Endothelial cell of umbilical vein (primary cell): ENCODE data around the gene ACOX1. TPM values are rescaled to one million over a fixed set of nuclear protein-coding genes. Genes with fewer than 3 reads are reported as not detected.

Experiments
- BruUV-seq: library from RNA; stranded (reverse); fragments of 400-500 nt; replicated peaks from 2 replicates; lab custom pipeline; 2021; lab: Mats Ljungman, UMichigan
- CTCF ChIA-PET: fragments of 300-600, 350-600 bp; sonication (Branson Sonifier 250); formaldehyde crosslinking; loops from one replicate; lab custom pipeline; 2021; ENCODE audit warnings: antibody characterized with exemption, inconsistent platforms; lab: Charles Lee
- POLR2A ChIA-PET: fragments of 300-600, 350-600 bp; sonication (Branson Sonifier 250); formaldehyde crosslinking; loops from one replicate; lab custom pipeline; 2021; ENCODE audit warnings: antibody characterized with exemption, inconsistent platforms; lab: Charles Lee
- DNase-seq: peaks from one replicate; pipeline ENCODE4 v3.0.0-alpha.2; 2011; ENCODE audit warnings: low read depth, low spot score
- FAIRE-seq: peaks from 2 replicates; lab custom pipeline; 2011; peaks lifted over from hg19 to GRCh38; lab: Jason Lieb, UNC
- H2AFZ ChIP-seq: 2 replicates; pipeline ENCODE4 v1.6.0; 2012; ENCODE audit warnings: low read depth, low read length, control low read depth, inconsistent platforms
- H3K27ac ChIP-seq: 2 replicates; pipeline ENCODE4 v1.5.1; 2011; ENCODE audit warnings: low read depth, mild to moderate bottlenecking, control low read depth, low read length, moderate library complexity; ENCODE audit not compliant: insufficient read depth
- H3K27me3 ChIP-seq, 2 experiments: 2 replicates each; pipeline versions ENCODE4 v1.6.0 to v1.6.1; 2011; ENCODE audit warnings: low read length in 2 of 2, mixed read lengths in 1 of 2; ENCODE audit not compliant: control insufficient read depth in 2 of 2, insufficient read depth in 2 of 2
- H3K36me3 ChIP-seq, 2 experiments: 2 replicates in 1 of 2; 3 replicates in 1 of 2; pipeline ENCODE4 v1.5.1; 2011; ENCODE audit warnings: low read length in 2 of 2, mild to moderate bottlenecking in 1 of 2, moderate library complexity in 1 of 2; ENCODE audit not compliant: control insufficient read depth in 2 of 2, insufficient read depth in 2 of 2; ENCODE audit errors: extremely low read depth in 1 of 2
- H3K4me1 ChIP-seq: 3 replicates; pipeline ENCODE4 v1.5.1; 2011; ENCODE audit warnings: mild to moderate bottlenecking, low read length; ENCODE audit not compliant: control insufficient read depth, insufficient read depth; ENCODE audit errors: extremely low read depth
- H3K4me2 ChIP-seq: 2 replicates; pipeline ENCODE4 v1.6.1; 2011; ENCODE audit warnings: low read length, control low read depth, mixed read lengths; ENCODE audit not compliant: insufficient read depth
- H3K4me3 ChIP-seq, 3 experiments: fragments of 200-600 bp in 1 of 3; sonication (generic), shearing (Covaris generic) in 1 of 3; replicated peaks in 1 of 3; 2 replicates each; pipeline ENCODE4 v1.5.1; 2011 to 2016; ENCODE audit warnings: control low read depth in 3 of 3, low read length in 3 of 3, mild to moderate bottlenecking in 2 of 3, inconsistent platforms in 1 of 3, low read depth in 1 of 3, moderate library complexity in 1 of 3; ENCODE audit not compliant: insufficient read depth in 1 of 3
- H3K79me2 ChIP-seq: 2 replicates; pipeline ENCODE4 v1.6.0; 2012; ENCODE audit warnings: low read length, inconsistent platforms; ENCODE audit not compliant: control insufficient read depth, insufficient read depth
- H3K9ac ChIP-seq: replicated peaks from 2 replicates; pipeline ENCODE3; 2011; ENCODE audit warnings: low read length, control low read depth; ENCODE audit not compliant: insufficient read depth; ENCODE audit errors: extremely low read depth
- H3K9me1 ChIP-seq: replicated peaks from 3 replicates; pipeline ENCODE4 v1.6.0; 2011; ENCODE audit warnings: mild to moderate bottlenecking, low read length; ENCODE audit not compliant: control insufficient read depth, insufficient read depth; ENCODE audit errors: extremely low read depth
- H3K9me3 ChIP-seq: replicated peaks from 2 replicates; pipeline ENCODE4 v1.5.1; 2012; ENCODE audit warnings: low read length, inconsistent platforms; ENCODE audit not compliant: control insufficient read depth, insufficient read depth
- H4K20me1 ChIP-seq: replicated peaks from 2 replicates; pipeline ENCODE3; 2011; ENCODE audit warnings: mild to moderate bottlenecking, low read length; ENCODE audit not compliant: control insufficient read depth, insufficient read depth; ENCODE audit errors: extremely low read depth
- CTCF ChIP-seq, 2 donors: IDR thresholded peaks; 1 replicate in 1 of 2; 2 replicates in 1 of 2; pipeline ENCODE4 v1.5.1; 2011; ENCODE audit warnings: low read length in 2 of 2, mild to moderate bottlenecking in 2 of 2, moderate library complexity in 2 of 2, control low read depth in 1 of 2, inconsistent platforms in 1 of 2, low read depth in 1 of 2; ENCODE audit not compliant: insufficient read depth in 1 of 2; ENCODE audit errors: extremely low read depth in 1 of 2
- EZH2 ChIP-seq: IDR thresholded peaks from 2 replicates; pipeline ENCODE4 v1.6.1; 2012; ENCODE audit warnings: borderline replicate concordance, low read depth, mild to moderate bottlenecking, moderate library complexity, low read length, inconsistent platforms; ENCODE audit not compliant: severe bottlenecking
- FOS ChIP-seq: IDR thresholded peaks from 2 replicates; pipeline ENCODE4 v1.6.1; 2011; ENCODE audit warnings: mild to moderate bottlenecking, low read length, moderate library complexity, borderline replicate concordance; ENCODE audit not compliant: insufficient read depth
- GATA2 ChIP-seq: IDR thresholded peaks from 2 replicates; pipeline ENCODE4 v1.7.0; 2011; ENCODE audit warnings: low read depth, mild to moderate bottlenecking, moderate library complexity, mixed read lengths, low read length; ENCODE audit not compliant: insufficient read length, insufficient read depth
- JUN ChIP-seq: IDR thresholded peaks from 2 replicates; pipeline ENCODE4 v1.6.1; 2011; ENCODE audit warnings: borderline replicate concordance, low read depth; ENCODE audit not compliant: insufficient read length, insufficient read depth
- MAX ChIP-seq: IDR thresholded peaks from 2 replicates; pipeline ENCODE4 v1.6.1; 2011; ENCODE audit not compliant: insufficient read depth, insufficient read length
- MYC ChIP-seq: IDR thresholded peaks from one replicate; pipeline ENCODE4 v1.6.1; 2011; ENCODE audit warnings: mild to moderate bottlenecking, low read depth, low read length
- POLR2A ChIP-seq: IDR thresholded peaks from 2 replicates; pipeline ENCODE4 v1.6.1; 2012; ENCODE audit warnings: low read depth, mild to moderate bottlenecking, control low read depth, low read length
- POLR2AphosphoS5 ChIP-seq: IDR thresholded peaks from 2 replicates; pipeline ENCODE4 v1.6.1; 2012; ENCODE audit warnings: low read depth, mild to moderate bottlenecking, control low read depth, low read length, moderate library complexity; ENCODE audit not compliant: insufficient read depth
- dilution Hi-C: fragments of 300-500 bp; cut with MboI; formaldehyde crosslinking; loops from one replicate; pipeline ENCODE4 v1.15.0; 2019; ENCODE audit warnings: low sequenced_read_pairs; ENCODE audit not compliant: extremely low pct_ligation_motif_present
- intact Hi-C: fragments of 100-400 bp; cut with micrococcal nuclease; formaldehyde crosslinking; loops from one replicate; pipeline ENCODE4 v1.10.0; 2022
- polyA plus RNA-seq, 4 experiments: library from polyadenylated mRNA; depleted of rRNA in 3 of 4; stranded (reverse) in 3 of 4; unstranded in 1 of 4; fragments of >200 nt; gene quantifications; 2 replicates each; pipeline versions ENCODE4 v1.2.1 to v1.2.3, GENCODE V29; 2011 to 2012; ENCODE audit warnings: missing spikeins in 1 of 4
- total RNA-seq: library from RNA; stranded (reverse); gene quantifications from 2 replicates; pipeline ENCODE4 v1.2.3, GENCODE V29; 2021

ACOX1 gene
- total and polyA plus RNA-seq, 2 donors (not counting 3 experiments of a cell fraction or from before 2014, with no cell fraction given): 17.9 to 45.1 TPM

GRCh38 chr17:75896415-75897159, 82.4 kb downstream of the ACOX1 start, which contains the start of gene TRIM65:
Gene TRIM65, minus strand, starts transcription at chr17:75896951. Its CDS starts 14 bp downstream, at chr17:75896937.
- dilution Hi-C loops: no loop called here
- H3K9me3 ChIP-seq: no peaks in the 10 kb centered on the region
- FAIRE-seq: peak; percentile 37
- peak within 1 kb of the TSS; percentile 49 for H3K4me2 ChIP-seq
- no peaks in the 10 kb centered on the region for H4K20me1 ChIP-seq
- H3K4me1 ChIP-seq: peaks cover 11% of the 10 kb centered on the region
- intact Hi-C loops: loop anchor here (1.0 to 5.0 kb wide), 4 partner anchors 19 to 119 kb away; partner anchors contain the start of genes UNC13D and WBP2
- BruUV-seq: no TSS peak
- CTCF ChIA-PET: interaction anchor here (0.7 to 3.6 kb wide), 26 partner anchors 8 to 143 kb away, joined by 3 to 42 read pairs (median 4); partner anchors contain the start of genes GALK1, MRPL38, TRIM47 and WBP2
- peak within 1 kb of the TSS; percentile 80 for H2AFZ ChIP-seq
- DNase-seq: peak; percentile 69
- H3K4me3 ChIP-seq: peak within 1 kb of the TSS; percentile 50 to 58 (median 57)
- H3K27ac ChIP-seq: peak within 1 kb of the TSS; percentile 67
- TF ChIP-seq JUN (no peak), FOS (peak; percentile 52), POLR2A (peak; percentile 79), MAX (peak; percentile 31), EZH2 (no peak), GATA2 (no peak), MYC (peak; percentile 6), POLR2AphosphoS5 (peak; percentile 79), CTCF (IDR thresholded peaks at IDR 0.05; ENCODE audit: extremely low read depth in 1 of 2, insufficient read depth in 1 of 2, low read depth in 1 of 2, low read length in 2 of 2) (peak; percentile 31 to 42)
- POLR2A ChIA-PET: interaction anchor here (1.3 kb wide), 1 partner anchor 117 kb away, joined by 4 read pairs; no protein-coding TSS in a partner anchor
- peaks cover 7 to 26% of the 10 kb centered on the region in 2 experiments for H3K36me3 ChIP-seq
- H3K27me3 ChIP-seq: no peaks in the 10 kb centered on the region
- H3K9ac ChIP-seq: peak within 1 kb of the TSS; percentile 70
- H3K79me2 ChIP-seq: peaks cover 22% of the 10 kb centered on the region
- H3K9me1 ChIP-seq: no peaks in the 10 kb centered on the region
